SJSA1 (cell line): Measurements from ENCODE around the gene PARP9. TPM values are rescaled to one million over a fixed set of nuclear protein-coding genes. Genes with fewer than 3 reads are reported as not detected.

Experiments
- total RNA-seq: library from RNA; depleted of rRNA; stranded (reverse); fragments of >200 nt; shearing (Covaris generic); gene quantifications from 2 replicates; pipeline ENCODE4 v1.2.3, GENCODE V29; 2014; rRNA removed

The PARP9 gene
- total RNA-seq, 1 experiment from 2014 or later, result 7.3 TPM

Other genes with a start within 250 kb of the PARP9 start
- not detected in 2 replicates for gene CSTA, start 239.1 kb downstream of the PARP9 start, total RNA-seq
- gene MIX23, start 181.1 kb downstream of the PARP9 start, total RNA-seq, result 29.3 and 65.3 TPM in 2 replicates
- 0.37 and 2.0 TPM in 2 replicates for gene FAM162A, start 180.1 kb downstream of the PARP9 start, total RNA-seq
- 5.4 and 6.3 TPM in 2 replicates for gene WDR5B, start 148.2 kb downstream of the PARP9 start, total RNA-seq
- gene KPNA1, start 49.4 kb downstream of the PARP9 start, total RNA-seq, result 25.0 and 47.1 TPM in 2 replicates
- 7.2 and 10.9 TPM in 2 replicates for gene DTX3L, start within 50 bp of the PARP9 start, total RNA-seq
- not detected in 2 replicates for gene PARP15, start 13.3 kb upstream of the PARP9 start, total RNA-seq
- gene PARP14, start 116.5 kb upstream of the PARP9 start, total RNA-seq, result 17.6 and 22.5 TPM in 2 replicates
- 2.1 and 3.7 TPM in 2 replicates for gene HSPBAP1, start 229.5 kb upstream of the PARP9 start, total RNA-seq
- 10.4 and 12.0 TPM in 2 replicates for gene SLC49A4, start 230.8 kb upstream of the PARP9 start, total RNA-seq